Activated CD4-positive, alpha-beta T cell treated with anti-CD3 and anti-CD28 coated beads, Interleukin-2, Interleukin-6, amounts not matched to agents 100 ng/mL and 50 ng/mL, durations not matched to agents 16 hours and 8 hours (primary cell): ENCODE data around the gene ZFPL1.

Experiments
- DNase-seq: peaks from one replicate; pipeline ENCODE4 v3.0.0-alpha.2; 2020

The ZFPL1 gene

GRCh38 chr11:65083834-65084597, at the start of gene ZFPL1, which contains the start of gene CDCA5:
Gene ZFPL1, plus strand, starts transcription at chr11:65084222. Its CDS starts 477 bp downstream, at chr11:65084699.
Gene CDCA5, minus strand, starts transcription at chr11:65084040. Its CDS starts 62 bp downstream, at chr11:65083978.
- peak; percentile 98 for DNase-seq

GRCh38 chr11:65034423-65034822, 49.6 kb upstream of the ZFPL1 start:
- DNase-seq = no peak

GRCh38 chr11:65035579-65035978, 48.4 kb upstream of the ZFPL1 start:
- no peak for DNase-seq

GRCh38 chr11:65036931-65037330, 47.1 kb upstream of the ZFPL1 start:
- no peak for DNase-seq

GRCh38 chr11:65040520-65040846, 43.5 kb upstream of the ZFPL1 start:
- no peak for DNase-seq

- peak; percentile 95 for DNase-seq
Observed at GRCh38 chr11:65040847-65041622, 43.0 kb upstream of the ZFPL1 start, which contains the start of gene SAC3D1. Gene SAC3D1, plus strand, starts transcription at chr11:65041210. Its CDS starts 83 bp downstream, at chr11:65041293.

GRCh38 chr11:65042891-65043290, 41.1 kb upstream of the ZFPL1 start:
- DNase-seq = no peak

- DNase-seq = no peak
Observed at GRCh38 chr11:65043881-65044501, 40.0 kb upstream of the ZFPL1 start.

- DNase-seq = no peak
Observed at GRCh38 chr11:65045061-65045460, 39.0 kb upstream of the ZFPL1 start.

GRCh38 chr11:65045728-65046127, 38.3 kb upstream of the ZFPL1 start:
- DNase-seq = no peak

- no peak for DNase-seq
Observed at GRCh38 chr11:65047581-65048422, 36.2 kb upstream of the ZFPL1 start.

GRCh38 chr11:65051398-65051858, 32.6 kb upstream of the ZFPL1 start:
- DNase-seq = no peak

- DNase-seq = no peak
Observed at GRCh38 chr11:65053827-65054508, 30.1 kb upstream of the ZFPL1 start.

- no peak for DNase-seq
Observed at GRCh38 chr11:65055538-65055937, 28.5 kb upstream of the ZFPL1 start.

GRCh38 chr11:65056999-65057398, 27.0 kb upstream of the ZFPL1 start:
- no peak for DNase-seq

GRCh38 chr11:65057526-65057925, 26.5 kb upstream of the ZFPL1 start:
- no peak for DNase-seq

GRCh38 chr11:65058012-65058411, 26.0 kb upstream of the ZFPL1 start:
- no peak for DNase-seq

- DNase-seq = no peak
Observed at GRCh38 chr11:65058419-65059054, 25.5 kb upstream of the ZFPL1 start, which contains the start of gene NAALADL1. Gene NAALADL1, minus strand, starts transcription at chr11:65058553. Its CDS starts 32 bp downstream, at chr11:65058521.

GRCh38 chr11:65059523-65059922, 24.5 kb upstream of the ZFPL1 start:
- no peak for DNase-seq

GRCh38 chr11:65059959-65060824, 23.8 kb upstream of the ZFPL1 start:
- DNase-seq = no peak
